GM19468 (cell line): ENCODE measurements around the gene KANSL3.
"Not testable (repeated sequence)": the region's sequence is repeated elsewhere in the genome, so short reads cannot be mapped to it uniquely, and the experiment has no call there.

Experiments
- ATAC-seq: cut with Tn5 transposase; IDR thresholded peaks from one replicate; pipeline ENCODE4 v1.9.1; 2021; ENCODE audit warnings: mild to moderate bottlenecking, moderate library complexity, moderate number of reproducible peaks; ENCODE audit not compliant: unreplicated experiment; ENCODE audit errors: extremely low read depth

Gene KANSL3

DNA sequence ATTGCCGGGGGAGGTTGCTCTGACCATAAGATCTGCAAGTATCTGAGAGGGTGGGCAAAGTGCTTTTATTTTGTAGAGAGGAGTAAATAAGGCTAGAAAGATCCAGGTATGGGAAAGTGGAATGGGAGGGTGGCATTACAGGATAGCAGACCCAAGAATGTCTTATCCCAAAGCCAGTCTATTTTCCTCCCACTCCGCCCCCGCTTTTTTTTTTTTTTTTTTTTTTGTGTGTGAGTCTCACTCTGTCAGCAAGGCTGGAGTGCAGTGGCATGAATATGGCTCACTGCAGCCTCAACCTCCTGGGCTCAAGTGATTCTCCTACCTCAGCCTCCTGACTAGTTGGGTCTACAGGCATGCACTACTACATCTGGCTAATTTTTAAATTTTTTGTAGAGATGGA lies 70.0 kb downstream of the KANSL3 start:
- ATAC-seq, result no peak

DNA sequence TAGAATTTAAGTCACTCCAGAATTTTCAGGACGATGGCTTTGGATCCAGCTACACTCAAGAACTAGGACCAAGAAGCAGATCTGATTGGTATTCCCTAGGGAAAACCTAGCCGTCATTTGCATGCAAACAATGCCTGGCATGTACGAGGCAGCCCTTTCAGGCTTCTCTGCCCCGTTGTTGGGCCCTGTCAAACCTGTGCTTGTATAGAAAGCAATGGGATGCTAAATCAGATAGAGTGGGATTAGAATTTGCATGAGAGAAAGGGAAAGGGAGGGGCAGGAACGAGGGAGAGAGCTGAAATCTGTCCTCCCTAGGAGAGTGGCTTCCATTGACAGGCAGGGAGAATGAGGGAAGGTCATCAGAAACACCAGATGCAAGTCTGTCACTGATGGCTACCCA lies 73.0 kb downstream of the KANSL3 start:
- ATAC-seq, result no peak

DNA sequence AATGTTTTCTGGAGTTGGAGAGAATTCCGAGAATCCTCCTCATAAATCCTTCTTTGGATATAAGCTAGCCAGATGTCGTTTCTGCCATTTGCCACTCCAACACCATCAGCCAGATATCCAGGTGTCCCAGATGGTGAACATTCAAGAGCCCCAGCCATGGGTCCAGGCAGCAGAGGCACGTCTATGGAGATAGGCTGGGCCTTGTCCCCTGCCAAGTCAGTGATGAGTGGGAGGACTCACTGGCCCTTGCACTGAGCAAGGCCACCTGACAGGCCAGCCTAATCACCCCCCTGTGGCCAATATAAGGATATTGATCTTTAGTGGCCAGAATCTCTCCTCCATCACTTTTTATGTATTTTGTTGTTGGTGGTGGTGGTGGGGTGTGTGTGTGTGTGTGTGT lies 73.5 kb downstream of the KANSL3 start:
- no peak for ATAC-seq

GRCh38 chr2:96564026-96564425 lies 74.1 kb downstream of the KANSL3 start:
- no peak for ATAC-seq

GRCh38 chr2:96558485-96558884 lies 79.6 kb downstream of the KANSL3 start:
- no peak for ATAC-seq

- no peak for ATAC-seq
Measured at GRCh38 chr2:96558061-96558460, 80.1 kb downstream of the KANSL3 start.

- not testable (repeated sequence) for ATAC-seq
Measured at GRCh38 chr2:96557421-96557820, 80.7 kb downstream of the KANSL3 start.

GRCh38 chr2:96556441-96557330 lies 81.4 kb downstream of the KANSL3 start:
- ATAC-seq, result no peak

- no peak for ATAC-seq
Measured at GRCh38 chr2:96555146-96555610, 82.9 kb downstream of the KANSL3 start.

GRCh38 chr2:96554293-96555145 lies 83.6 kb downstream of the KANSL3 start:
- ATAC-seq, result no peak

GRCh38 chr2:96553957-96554292 lies 84.2 kb downstream of the KANSL3 start:
- ATAC-seq, result not testable (repeated sequence)

DNA sequence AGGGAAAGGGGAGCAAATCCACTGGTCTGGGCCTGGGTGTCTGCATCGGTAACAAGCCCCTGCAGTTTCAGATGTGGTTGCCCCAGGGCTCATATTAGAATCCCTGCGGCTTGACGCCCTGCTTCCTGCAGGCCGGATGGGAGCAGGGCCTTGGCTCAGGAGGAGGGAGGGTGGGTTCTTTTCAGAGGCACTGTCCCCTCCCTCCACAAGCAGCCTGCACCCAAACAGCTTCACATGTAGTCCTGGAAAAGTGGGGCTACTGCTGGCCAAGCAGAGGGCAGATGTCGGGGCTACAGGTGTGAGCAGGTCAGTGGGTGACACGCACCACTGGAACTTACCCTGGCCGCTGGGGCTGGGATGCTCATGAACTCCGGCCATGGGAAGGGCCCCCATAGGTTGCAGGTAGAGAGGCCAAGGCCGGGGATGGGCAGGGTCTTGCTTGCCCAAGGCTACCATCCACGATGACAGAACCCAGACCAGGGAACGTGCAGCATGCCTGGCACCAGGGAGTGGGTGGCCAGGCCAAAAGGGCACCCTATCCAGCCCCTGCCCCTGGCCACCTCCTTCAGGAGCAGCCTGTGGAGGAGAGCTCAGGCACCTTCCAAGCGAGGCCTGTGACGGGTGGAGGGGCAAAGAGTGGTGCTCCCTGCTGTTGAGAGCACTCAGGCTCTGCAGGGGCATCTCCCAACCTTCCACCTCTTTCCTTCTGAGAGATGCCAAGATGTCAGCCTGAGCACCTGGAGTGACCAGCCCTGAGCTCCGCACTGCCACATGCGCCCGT lies 84.7 kb downstream of the KANSL3 start:
- no peak for ATAC-seq

DNA sequence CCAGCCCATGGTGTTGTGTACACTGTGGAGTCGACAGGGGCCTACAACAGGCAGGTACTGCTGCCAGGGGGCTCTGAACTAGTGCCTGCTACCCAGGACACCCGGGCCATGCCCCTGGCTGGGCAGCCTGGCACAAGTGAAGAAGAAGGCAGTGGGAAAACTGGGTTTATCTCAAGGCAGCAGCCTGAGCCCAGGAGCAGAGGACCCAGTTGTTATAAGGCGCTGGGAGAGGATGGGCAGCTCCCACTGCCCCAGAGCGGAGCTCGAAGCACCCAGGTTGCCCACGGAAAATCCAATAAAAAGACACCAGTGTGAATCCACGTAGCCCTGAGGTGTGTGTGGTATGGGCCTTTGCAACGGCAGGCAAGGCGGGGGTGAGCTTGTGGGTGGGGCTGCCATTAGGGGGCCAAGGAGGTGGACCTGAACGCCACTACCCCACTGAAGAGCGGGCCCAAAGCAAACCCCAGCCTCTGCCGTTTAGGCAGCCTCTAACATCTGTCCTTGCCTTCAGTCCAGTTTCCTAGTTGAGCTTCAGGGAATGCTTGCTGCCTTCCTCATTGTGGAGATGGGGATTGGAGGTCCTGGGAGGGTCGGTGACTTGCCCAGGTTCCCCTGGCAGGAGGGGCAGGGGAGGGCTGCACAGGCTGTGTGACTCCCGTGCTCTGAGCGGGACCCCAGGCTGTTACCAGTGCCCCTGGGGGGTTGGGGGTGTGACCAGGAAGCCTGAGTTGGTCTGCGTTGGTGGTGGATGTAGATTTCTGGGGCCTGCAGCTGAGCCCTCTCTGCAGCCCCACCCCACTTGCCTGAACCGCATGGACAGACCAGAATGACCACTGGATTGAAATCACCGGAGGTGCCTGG lies 85.6 kb downstream of the KANSL3 start:
- ATAC-seq, result no peak

- no peak for ATAC-seq
Measured at GRCh38 chr2:96551605-96552314, 86.4 kb downstream of the KANSL3 start.

DNA sequence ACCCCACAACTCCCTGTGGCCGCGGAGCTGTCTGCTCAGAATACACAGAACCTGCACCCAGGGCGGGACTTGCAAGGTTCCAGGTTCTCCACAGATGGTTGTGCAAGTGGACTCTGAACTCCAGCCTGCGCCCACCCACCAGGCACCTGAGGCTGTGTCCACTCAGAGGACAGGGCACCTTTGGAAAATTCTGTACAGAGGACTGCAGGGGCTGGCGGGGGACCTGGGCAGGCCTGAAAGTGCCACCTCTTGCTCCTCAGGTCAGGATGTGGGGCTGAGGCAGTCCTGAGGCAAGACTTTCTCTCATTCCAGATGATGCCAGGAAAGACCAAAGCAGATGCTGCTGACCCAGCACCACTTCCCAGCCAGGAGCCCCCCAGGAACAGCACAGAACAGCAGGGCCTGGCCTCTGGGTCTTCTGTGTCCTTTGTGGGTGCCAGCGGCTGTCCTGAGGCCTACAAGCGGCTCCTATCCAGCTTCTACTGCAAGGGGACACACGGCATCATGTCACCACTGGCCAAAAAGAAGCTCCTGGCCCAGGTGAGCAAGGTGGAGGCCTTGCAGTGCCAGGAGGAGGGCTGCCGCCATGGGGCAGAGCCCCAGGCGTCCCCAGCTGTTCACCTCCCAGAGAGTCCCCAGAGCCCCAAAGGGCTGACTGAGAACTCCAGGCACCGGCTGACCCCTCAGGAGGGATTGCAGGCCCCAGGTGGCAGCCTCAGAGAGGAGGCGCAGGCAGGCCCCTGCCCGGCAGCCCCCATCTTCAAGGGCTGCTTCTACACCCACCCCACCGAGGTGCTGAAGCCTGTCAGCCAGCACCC lies 87.1 kb downstream of the KANSL3 start:
- ATAC-seq, result no peak

DNA sequence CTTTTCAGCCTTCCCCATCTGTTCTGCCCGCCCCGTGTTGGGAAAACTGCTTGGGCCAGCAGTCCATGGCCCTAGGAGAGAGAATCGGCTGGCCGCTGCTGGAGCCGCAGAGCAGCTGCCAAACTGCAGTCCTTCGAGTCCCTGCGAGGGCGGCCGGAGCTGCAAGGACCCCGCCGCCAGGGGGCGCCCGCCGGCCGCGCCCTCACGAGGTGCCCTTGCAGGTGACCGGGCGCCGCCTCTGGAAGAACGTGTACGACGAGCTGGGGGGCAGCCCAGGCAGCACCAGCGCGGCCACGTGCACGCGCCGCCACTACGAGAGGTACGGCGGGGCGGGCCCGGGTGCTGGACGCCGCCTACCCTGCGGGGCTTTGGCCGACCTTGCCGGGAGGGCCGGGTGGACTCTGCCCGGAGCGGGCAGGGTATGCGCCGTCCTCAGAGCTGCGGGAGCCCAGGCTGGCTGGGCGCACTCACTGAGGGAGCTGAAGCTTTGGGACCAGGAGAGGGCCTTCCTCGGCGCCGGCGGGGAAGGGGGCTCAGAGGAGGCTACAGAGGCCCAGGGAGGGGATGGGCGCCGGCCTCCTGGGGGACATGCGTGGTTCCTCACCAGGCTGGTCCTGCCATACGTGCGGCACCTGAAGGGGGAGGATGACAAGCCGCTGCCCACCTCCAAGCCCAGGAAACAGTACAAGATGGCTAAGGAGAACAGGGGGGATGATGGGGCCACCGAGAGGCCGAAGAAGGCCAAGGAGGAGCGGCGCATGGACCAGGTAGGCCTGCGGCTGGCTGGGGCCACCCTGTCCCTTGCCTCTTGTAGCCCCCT lies 87.9 kb downstream of the KANSL3 start:
- no peak for ATAC-seq

DNA sequence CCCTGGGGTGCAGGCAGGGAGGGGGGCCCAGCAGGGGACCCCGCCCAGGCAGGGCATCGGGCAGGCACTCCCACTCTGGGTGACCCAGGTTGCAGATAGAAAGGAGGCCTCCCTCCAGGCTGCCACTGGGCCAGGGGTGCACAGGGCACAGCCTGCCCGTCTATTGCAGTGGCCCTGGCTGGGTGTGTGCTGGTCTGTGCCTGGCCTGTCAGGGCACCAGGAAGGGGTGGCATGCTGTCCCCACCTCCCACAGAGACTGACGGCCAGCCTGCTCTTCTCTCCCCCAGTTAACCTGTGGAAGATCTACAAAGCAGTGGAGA lies 88.7 kb downstream of the KANSL3 start:
- no peak for ATAC-seq
